ENCODE data around the gene ATP13A4.

GRCh38 chr3:193491026-193491425 lies 63.7 kb downstream of the ATP13A4 start:
- TF ChIP-seq, protein P1, sequence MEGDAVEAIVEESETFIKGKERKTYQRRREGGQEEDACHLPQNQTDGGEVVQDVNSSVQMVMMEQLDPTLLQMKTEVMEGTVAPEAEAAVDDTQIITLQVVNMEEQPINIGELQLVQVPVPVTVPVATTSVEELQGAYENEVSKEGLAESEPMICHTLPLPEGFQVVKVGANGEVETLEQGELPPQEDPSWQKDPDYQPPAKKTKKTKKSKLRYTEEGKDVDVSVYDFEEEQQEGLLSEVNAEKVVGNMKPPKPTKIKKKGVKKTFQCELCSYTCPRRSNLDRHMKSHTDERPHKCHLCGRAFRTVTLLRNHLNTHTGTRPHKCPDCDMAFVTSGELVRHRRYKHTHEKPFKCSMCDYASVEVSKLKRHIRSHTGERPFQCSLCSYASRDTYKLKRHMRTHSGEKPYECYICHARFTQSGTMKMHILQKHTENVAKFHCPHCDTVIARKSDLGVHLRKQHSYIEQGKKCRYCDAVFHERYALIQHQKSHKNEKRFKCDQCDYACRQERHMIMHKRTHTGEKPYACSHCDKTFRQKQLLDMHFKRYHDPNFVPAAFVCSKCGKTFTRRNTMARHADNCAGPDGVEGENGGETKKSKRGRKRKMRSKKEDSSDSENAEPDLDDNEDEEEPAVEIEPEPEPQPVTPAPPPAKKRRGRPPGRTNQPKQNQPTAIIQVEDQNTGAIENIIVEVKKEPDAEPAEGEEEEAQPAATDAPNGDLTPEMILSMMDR (IDR thresholded peaks at IDR 0.05): no peak
- no peak for TF ChIP-seq POLR2A (IDR thresholded peaks at IDR 0.05)
